Lower lobe of right lung (tissue), 1 donor: Measurements from ENCODE around the gene DGAT2L6. TPM values are rescaled to one million over a fixed set of nuclear protein-coding genes. Genes with fewer than 3 reads are reported as not detected.

Source experiments
- total RNA-seq: library from RNA; stranded (reverse); fragmentation: NEBNext Ultra II Directional; extraction: Animal tissue kit (Norgen Biotek cat#: 25700); gene quantifications from one replicate; pipeline ENCODE4 v1.2.1, GENCODE V29; 2021
- donor health status: DM: no; HTN: yes; CAD: no; lungs with severe emphysema.

DGAT2L6 gene
- total RNA-seq, 1 donor from 2014 or later, result not detected

Other genes starting within 250 kb of the DGAT2L6 start
- 1.0 TPM for gene AWAT2, start 127.5 kb upstream of the DGAT2L6 start, total RNA-seq
- not detected for gene OTUD6A, start 115.0 kb upstream of the DGAT2L6 start, total RNA-seq
- gene IGBP1, start 44.0 kb upstream of the DGAT2L6 start, total RNA-seq, result 60.1 TPM
- not detected for gene AWAT1, start 57.2 kb downstream of the DGAT2L6 start, total RNA-seq
- 0.38 TPM for gene P2RY4, start 82.7 kb downstream of the DGAT2L6 start, total RNA-seq
- not detected for gene ARR3, start 90.9 kb downstream of the DGAT2L6 start, total RNA-seq
- not detected for gene RAB41, start 104.7 kb downstream of the DGAT2L6 start, total RNA-seq
- 23.0 TPM for gene PDZD11, start 112.4 kb downstream of the DGAT2L6 start, total RNA-seq
- 0.86 TPM for gene KIF4A, start 112.6 kb downstream of the DGAT2L6 start, total RNA-seq
- gene GDPD2, start 245.8 kb downstream of the DGAT2L6 start, total RNA-seq, result not detected